HL-60/S4 treated with retinoic acid at 250 ng/mL for 4 days and 3 days (cell line): Measurements from ENCODE around the gene RIOX2.
"Not testable (repeated sequence)": the region's sequence is repeated elsewhere in the genome, so short reads cannot be mapped to it uniquely, and the experiment has no call there.

Source experiments
- in situ Hi-C: fragments of 300-500 bp; cut with MboI; formaldehyde crosslinking; loops from 2 replicates; pipeline ENCODE4 v1.7.0; 2022; ENCODE audit warnings: low sequenced_read_pairs

Gene RIOX2

GRCh38 chr3:97971679-97972567 is at the start of gene RIOX2:
RIOX2 (minus strand) TSS chr3:97972431; CDS start chr3:97967593, 4,838 bp downstream.
- in situ Hi-C loops, result no loop called here

- in situ Hi-C loops, result loop anchor here (10.0 kb wide), 1 partner anchor 226 kb away; no protein-coding TSS in a partner anchor
Observed at GRCh38 chr3:98020412-98020811, 48.2 kb upstream of the RIOX2 start.

GRCh38 chr3:98018301-98018700 is 46.1 kb upstream of the RIOX2 start:
- in situ Hi-C loops, result no loop called here

GRCh38 chr3:98014268-98014585 is 42.0 kb upstream of the RIOX2 start:
- in situ Hi-C loops, result no loop called here

GRCh38 chr3:98013411-98014267 is 41.4 kb upstream of the RIOX2 start:
- in situ Hi-C loops, result no loop called here

- in situ Hi-C loops, result no loop called here
Observed at GRCh38 chr3:98012979-98013378, 40.7 kb upstream of the RIOX2 start.

GRCh38 chr3:98010883-98011449 is 38.7 kb upstream of the RIOX2 start:
- in situ Hi-C loops, result not testable (repeated sequence)

GRCh38 chr3:98010194-98010882 is 38.1 kb upstream of the RIOX2 start:
- in situ Hi-C loops, result no loop called here

GRCh38 chr3:98008855-98009254 is 36.6 kb upstream of the RIOX2 start:
- in situ Hi-C loops, result no loop called here

GRCh38 chr3:98005438-98005837 is 33.2 kb upstream of the RIOX2 start:
- in situ Hi-C loops, result no loop called here

- in situ Hi-C loops, result no loop called here
Observed at GRCh38 chr3:98004721-98005120, 32.5 kb upstream of the RIOX2 start.

- in situ Hi-C loops, result no loop called here
Observed at GRCh38 chr3:98003306-98003969, 31.2 kb upstream of the RIOX2 start.

GRCh38 chr3:98002717-98003116 is 30.5 kb upstream of the RIOX2 start:
- in situ Hi-C loops, result no loop called here

GRCh38 chr3:97999994-98000393 is 27.8 kb upstream of the RIOX2 start:
- in situ Hi-C loops, result no loop called here

GRCh38 chr3:97999103-97999502 is 26.9 kb upstream of the RIOX2 start:
- in situ Hi-C loops, result no loop called here

GRCh38 chr3:97996988-97997387 is 24.8 kb upstream of the RIOX2 start:
- in situ Hi-C loops, result no loop called here

GRCh38 chr3:97994328-97994945 is 22.2 kb upstream of the RIOX2 start:
- in situ Hi-C loops, result no loop called here

- in situ Hi-C loops, result no loop called here
Observed at GRCh38 chr3:97993526-97993925, 21.3 kb upstream of the RIOX2 start.

- in situ Hi-C loops, result no loop called here
Observed at GRCh38 chr3:97992547-97993173, 20.4 kb upstream of the RIOX2 start.

- in situ Hi-C loops, result no loop called here
Observed at GRCh38 chr3:97991293-97991682, 19.1 kb upstream of the RIOX2 start.
